SKM-1 (cell line): ENCODE results near the gene CNDP1.

ENCODE experiments used
- DNase-seq: peaks from one replicate; lab custom pipeline; 2025; ENCODE audit not compliant: unreplicated experiment; lab: John Stamatoyannopoulos, UW

The CNDP1 gene

GRCh38 chr18:74574916-74575315, 40.6 kb downstream of the CNDP1 start:
- no peak for DNase-seq

DNA sequence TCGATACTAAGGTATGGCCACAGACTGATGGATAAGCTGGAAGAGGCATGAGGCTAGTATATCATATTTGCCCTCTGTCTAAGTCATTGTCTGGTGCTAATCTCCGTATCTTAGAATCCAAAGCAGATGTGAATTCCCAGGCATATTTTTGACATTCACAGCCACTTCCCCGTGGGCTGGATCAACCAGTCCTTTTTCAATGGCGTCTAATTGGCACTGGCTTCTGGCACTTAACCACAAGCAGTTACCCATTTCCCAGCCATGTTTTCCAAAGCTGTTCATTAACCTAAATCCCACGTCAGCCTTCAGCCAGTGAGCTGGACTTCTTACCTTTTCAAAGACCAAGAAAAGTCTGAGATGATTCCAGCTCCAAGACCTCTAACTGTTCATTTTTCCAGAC, 42.7 kb downstream of the CNDP1 start:
- no peak for DNase-seq

DNA sequence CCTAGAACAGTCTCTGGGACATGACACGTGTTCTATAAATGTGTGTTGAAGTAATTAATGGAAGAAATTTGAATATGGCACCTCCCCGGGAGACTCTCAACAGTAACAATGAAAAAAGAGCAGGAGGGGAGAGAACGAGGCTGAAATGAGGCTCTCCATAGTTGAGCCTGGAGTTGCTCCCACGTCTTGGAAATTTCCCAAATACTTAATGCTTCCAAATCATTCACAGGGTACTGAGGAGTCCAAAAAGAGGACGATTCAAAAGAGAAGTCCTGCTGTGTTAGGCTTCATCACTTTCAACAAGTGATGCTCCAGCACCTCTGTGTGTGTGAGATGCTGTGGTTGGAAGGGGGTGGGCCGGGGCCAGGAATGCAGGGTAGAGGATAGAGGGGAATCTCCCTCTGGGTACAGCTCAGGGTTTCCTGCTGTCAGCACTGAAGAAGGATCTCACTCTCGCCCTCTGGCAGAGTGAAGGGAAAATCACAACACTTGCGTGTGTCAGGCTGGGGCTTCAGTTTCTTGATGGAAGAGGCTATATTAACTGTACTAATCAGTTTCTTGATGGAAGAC, 45.3 kb downstream of the CNDP1 start:
- no peak for DNase-seq

- DNase-seq: no peak
Measured at GRCh38 chr18:74582642-74583041, 48.3 kb downstream of the CNDP1 start.

DNA sequence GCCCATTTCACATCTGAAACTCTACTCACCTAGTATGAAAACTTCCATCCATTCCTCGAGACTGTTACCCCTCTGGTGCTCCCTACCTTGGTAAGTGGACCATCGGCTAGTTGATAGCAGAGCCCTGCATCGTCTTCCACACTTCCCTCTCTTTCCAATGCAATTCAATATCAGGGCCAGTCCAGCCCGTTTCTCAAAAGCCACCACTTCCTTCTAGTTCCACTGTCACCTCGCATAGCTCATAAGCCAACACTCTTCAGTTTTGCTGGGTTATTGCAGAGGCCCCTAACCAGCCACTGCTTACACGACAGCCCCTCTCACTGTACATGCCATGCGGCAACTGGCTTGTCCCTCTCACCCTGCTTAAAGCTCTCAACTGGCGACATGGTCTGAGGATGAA, 53.1 kb downstream of the CNDP1 start:
- no peak for DNase-seq

DNA sequence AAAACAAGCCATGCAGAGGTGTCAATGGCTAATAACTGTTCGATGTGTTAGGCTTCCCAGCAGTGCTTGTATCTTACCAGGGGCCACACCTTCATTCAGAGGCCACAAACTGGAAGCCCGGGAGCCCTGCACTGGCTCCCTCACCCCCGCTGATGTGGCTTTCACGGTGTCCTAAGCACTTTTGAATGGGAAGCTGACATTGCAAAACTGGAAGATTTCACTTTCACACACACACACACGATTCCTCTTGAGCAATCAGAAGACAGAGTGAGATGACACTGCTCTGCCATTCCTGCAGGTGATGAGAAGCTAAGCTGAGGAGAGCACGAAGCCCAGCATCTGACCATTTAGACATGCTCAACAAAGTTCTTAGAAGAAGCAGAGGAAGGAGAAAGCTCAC, 54.7 kb downstream of the CNDP1 start:
- peak; percentile 80 for DNase-seq

- DNase-seq: peak; percentile 45
Measured at GRCh38 chr18:74589811-74590210, 55.5 kb downstream of the CNDP1 start.

DNA sequence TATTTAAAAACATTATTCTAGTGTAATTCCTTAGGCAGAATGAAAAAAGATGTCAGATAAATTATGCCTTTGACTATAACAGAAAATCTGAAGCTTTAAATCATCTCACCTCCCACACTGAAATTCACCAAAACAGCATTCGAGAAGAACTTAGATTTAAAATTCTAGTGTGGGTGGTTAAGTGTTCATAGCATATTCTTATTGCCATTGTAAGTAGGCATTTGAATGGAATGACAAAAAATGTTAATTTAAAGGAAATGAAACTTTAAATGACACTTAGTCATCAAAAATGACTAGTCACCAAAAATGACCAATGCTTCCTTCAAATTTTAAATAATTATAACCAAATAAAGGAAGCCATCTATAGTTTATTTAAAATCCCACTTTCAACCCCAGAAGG, 56.4 kb downstream of the CNDP1 start:
- no peak for DNase-seq

DNA sequence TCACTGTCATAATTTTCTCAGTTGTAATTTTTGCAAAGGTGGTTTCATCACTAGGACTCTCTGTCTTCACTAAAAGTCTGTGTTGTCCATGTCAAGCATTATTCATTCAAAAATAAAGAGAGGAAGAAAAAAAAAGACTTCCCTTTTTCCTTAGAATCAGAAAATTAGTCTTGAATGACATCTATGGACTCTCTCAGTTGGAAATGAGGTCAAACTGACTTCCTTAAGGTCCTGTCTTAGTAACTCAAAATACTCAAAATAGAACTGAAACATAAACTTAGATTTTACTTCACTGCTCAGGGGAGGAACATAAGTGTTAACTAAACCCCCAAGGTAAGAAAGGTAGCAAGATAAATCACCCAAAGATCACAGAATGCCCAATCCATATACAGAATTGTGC, 61.1 kb downstream of the CNDP1 start:
- DNase-seq: no peak

DNA sequence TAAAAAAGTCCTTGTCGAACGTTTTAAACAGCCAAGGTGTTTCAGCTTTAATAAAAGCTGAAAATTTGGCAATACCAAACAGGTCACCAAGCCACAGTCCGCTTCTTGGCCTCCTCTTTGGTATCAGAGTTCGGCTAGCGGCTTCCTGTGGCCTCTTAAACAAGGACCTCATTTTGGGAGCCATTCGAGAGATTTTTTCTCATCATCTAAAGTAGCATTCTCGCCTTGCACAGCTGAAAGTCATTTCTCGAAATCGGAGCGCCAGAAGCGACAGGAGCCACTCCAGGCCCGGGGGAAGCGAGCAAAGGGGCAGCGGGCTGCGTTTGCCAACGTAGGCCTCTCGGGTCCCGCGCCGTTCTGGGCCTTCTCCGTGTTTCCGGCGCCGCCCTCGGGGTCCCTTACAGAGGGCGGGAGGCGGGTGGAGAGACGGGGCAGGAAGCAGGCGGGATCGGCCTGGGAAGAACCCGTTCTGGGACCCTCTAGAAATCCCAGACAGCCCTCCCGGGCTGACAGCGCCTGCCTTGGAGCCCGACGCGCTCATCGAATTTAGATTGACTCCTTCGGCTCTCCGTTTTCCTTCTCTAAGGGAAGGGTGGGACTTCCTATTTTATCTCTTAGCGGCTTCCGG, 62.8 kb downstream of the CNDP1 start:
- DNase-seq: peak; percentile 72

- DNase-seq: peak; percentile 84
Measured at GRCh38 chr18:74597662-74598349, 63.5 kb downstream of the CNDP1 start, which contains the start of gene ZNF407. TSS of gene ZNF407 (plus strand) at chr18:74597870. CDS start at chr18:74631020, 33,150 bp downstream.

DNA sequence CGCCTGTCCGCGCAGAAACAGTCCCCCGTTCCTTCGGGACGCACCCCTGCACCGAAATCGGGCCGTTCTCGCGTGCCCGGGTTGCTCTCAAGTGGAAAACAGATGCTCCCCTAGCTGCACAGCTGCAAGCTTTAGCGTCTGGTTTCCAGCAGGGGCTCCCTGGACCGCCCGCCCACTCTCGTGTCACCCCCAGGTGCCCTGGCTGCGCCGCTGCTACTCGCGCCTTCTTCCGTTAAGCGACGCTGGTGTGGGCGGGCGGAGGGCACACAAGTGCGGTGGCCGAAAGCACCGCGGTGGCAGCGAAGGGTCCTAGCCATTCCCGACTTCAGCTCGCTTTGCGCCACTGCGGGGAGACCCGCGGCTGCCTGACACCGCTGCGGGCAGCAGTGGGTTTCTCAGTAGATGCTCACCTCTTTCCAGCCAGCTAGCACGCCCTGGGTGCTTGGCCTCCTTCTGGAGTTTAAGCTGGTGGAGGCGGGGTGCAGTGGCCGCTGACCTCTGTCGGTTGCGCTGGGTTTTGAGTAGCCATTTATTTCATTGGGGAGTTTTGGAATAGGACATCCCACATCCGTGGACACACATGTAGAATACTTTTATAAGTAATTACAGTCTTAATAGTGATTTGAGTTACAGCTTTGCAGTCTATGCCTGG, 64.2 kb downstream of the CNDP1 start:
- no peak for DNase-seq

- DNase-seq: no peak
Measured at GRCh38 chr18:74604361-74604760, 70.1 kb downstream of the CNDP1 start.

GRCh38 chr18:74604774-74605173, 70.5 kb downstream of the CNDP1 start:
- DNase-seq: no peak

- no peak for DNase-seq
Measured at GRCh38 chr18:74608681-74609080, 74.4 kb downstream of the CNDP1 start.

GRCh38 chr18:74609535-74609934, 75.2 kb downstream of the CNDP1 start:
- no peak for DNase-seq

- no peak for DNase-seq
Measured at GRCh38 chr18:74610051-74610615, 75.8 kb downstream of the CNDP1 start.

- DNase-seq: no peak
Measured at GRCh38 chr18:74610860-74611259, 76.6 kb downstream of the CNDP1 start.

GRCh38 chr18:74611765-74612164, 77.5 kb downstream of the CNDP1 start:
- DNase-seq: no peak

GRCh38 chr18:74613381-74613780, 79.1 kb downstream of the CNDP1 start:
- no peak for DNase-seq

- DNase-seq: no peak
Measured at GRCh38 chr18:74616494-74616893, 82.2 kb downstream of the CNDP1 start.

DNA sequence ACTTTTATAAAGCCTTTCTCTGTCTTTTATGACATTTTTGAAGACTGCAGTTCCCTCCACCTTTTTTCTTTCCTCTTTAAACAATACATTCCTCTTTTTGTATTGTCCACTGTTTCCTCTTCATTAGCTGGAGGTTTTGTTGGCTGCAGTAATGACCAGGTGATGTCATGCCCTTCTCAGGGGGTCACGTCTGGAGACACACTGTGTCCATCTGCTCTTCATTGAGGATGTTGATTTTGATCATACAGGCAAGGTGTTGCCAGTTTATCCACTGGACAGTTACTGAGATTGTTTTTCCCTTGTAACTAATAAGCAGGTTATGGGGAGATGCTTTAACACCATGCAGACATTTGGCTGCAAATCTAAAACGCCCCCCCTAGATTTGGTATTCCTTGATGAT, 83.2 kb downstream of the CNDP1 start:
- DNase-seq: no peak
